ENCODE measurements around the gene CFAP54. TPM values are rescaled to one million over a fixed set of nuclear protein-coding genes. Genes with fewer than 3 reads are reported as not detected.

The CFAP54 gene
- total RNA-seq, 1 donor from 2014 or later = 0.15 TPM

DNA sequence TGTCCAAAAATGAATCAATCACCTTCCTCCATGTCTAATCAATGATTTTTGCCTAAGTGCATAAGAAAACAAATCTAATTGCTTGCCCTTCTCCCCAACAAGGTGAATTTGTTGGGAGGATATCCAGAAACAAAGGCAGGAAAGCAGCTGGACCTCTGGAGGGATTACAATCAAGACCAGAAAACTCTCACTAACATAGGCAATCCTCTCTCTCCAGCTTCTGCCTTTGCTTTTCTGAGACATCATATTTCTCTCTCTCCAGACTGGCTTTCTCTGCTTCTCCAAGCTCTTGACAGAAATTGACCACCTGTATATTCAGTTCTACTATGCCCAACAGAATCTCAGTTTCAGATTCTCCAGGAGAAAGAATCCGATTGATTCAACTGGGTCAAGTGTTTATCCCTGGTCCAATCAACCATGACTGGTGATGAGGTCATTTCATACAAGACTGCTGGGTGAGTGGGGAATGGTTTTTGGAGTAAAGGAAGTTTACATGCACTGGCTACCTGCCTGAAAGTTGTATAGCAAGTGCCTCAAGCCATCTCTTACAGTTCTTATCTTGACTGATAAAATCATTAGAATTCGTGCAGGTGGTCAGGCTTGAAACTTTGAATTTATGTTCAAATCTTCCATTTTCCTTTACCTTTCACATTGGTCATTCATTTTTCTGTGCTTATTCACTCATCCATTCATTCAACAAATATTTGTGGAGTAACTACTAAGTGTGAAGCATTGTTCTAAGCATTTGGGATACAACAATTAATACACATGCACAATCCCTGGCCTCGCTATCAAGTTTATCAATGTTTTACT is 22.2 kb upstream of the CFAP54 start:
- H3K4me1 Mint-ChIP-seq (ENCODE audit: low read depth, unreplicated experiment) = no peaks in the 10 kb centered on the region
- no peak overlapping the region for H3K27ac Mint-ChIP-seq (ENCODE audit: unreplicated experiment)
- TF ChIP-seq, protein P1, sequence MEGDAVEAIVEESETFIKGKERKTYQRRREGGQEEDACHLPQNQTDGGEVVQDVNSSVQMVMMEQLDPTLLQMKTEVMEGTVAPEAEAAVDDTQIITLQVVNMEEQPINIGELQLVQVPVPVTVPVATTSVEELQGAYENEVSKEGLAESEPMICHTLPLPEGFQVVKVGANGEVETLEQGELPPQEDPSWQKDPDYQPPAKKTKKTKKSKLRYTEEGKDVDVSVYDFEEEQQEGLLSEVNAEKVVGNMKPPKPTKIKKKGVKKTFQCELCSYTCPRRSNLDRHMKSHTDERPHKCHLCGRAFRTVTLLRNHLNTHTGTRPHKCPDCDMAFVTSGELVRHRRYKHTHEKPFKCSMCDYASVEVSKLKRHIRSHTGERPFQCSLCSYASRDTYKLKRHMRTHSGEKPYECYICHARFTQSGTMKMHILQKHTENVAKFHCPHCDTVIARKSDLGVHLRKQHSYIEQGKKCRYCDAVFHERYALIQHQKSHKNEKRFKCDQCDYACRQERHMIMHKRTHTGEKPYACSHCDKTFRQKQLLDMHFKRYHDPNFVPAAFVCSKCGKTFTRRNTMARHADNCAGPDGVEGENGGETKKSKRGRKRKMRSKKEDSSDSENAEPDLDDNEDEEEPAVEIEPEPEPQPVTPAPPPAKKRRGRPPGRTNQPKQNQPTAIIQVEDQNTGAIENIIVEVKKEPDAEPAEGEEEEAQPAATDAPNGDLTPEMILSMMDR (IDR thresholded peaks at IDR 0.05; ENCODE audit: partially characterized antibody, unreplicated experiment) = no peak
- no peak overlapping the region for H3K4me3 Mint-ChIP-seq (ENCODE audit: unreplicated experiment)
- peaks cover 3% of the 10 kb centered on the region for H3K9me3 Mint-ChIP-seq (ENCODE audit: unreplicated experiment)
- no peaks in the 10 kb centered on the region for H3K36me3 Mint-ChIP-seq (ENCODE audit: unreplicated experiment)
- H3K27me3 Mint-ChIP-seq (ENCODE audit: unreplicated experiment) = no peaks in the 10 kb centered on the region
- DNase-seq = no peak

DNA sequence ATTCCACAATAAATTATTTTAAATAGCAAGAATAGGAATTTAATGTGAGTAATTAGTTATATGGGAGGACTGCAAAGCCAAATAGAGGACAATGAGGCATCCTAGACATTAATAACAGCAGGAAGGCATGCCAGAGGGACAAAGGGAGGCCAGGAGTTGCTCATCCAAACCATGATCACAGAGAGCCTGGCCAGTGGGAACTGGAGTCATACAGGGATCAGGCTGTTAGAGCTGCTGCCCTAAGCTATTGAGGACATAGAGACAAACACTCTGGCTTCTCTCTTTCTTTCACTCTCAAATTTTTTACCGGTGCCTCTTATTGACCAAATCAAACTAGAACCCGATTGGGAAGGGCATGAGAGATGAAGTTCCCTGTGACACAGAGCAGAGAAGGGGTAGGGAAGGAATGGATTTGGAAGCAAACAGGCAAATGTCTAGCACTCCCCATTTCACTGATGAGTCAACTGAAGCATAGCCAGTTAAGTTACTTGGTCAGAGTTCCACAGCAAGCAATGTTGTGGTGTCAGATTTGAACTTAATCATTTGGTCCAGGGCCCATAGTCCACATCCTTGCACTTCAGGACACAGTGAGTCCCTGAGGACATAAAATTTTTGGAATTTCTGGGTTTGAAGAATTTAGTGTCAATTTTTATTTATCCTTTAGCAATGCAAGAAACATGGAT is 17.9 kb upstream of the CFAP54 start:
- no peak overlapping the region for H3K4me3 Mint-ChIP-seq (ENCODE audit: unreplicated experiment)
- DNase-seq = no peak
- H3K27me3 Mint-ChIP-seq (ENCODE audit: unreplicated experiment) = no peaks in the 10 kb centered on the region
- TF ChIP-seq, protein P1 (IDR thresholded peaks at IDR 0.05; ENCODE audit: partially characterized antibody, unreplicated experiment) = no peak
- peaks cover 3% of the 10 kb centered on the region for H3K9me3 Mint-ChIP-seq (ENCODE audit: unreplicated experiment)
- no peak overlapping the region for H3K27ac Mint-ChIP-seq (ENCODE audit: unreplicated experiment)
- H3K36me3 Mint-ChIP-seq (ENCODE audit: unreplicated experiment) = no peaks in the 10 kb centered on the region
- no peaks in the 10 kb centered on the region for H3K4me1 Mint-ChIP-seq (ENCODE audit: low read depth, unreplicated experiment)

DNA sequence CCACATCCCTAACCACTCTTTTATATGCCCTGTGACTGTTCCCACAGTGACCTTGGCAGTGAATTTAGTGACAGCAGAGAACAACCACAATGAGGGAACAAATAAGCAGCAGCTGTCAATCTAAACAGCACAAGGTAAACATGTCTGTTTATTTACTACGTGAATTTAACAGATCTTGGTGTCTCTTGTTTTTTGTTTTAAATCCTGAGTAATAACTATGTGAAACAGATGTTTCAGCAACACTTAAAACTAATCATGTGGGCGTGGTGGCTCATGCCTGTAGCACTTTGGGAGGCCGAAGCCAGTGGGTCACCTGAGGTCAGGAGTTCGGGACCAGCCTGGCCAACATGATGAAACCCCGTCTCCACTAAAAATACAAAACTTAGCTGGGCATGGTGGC is 17.0 kb upstream of the CFAP54 start:
- Mint-ChIP-seq H3K4me1 (ENCODE audit: low read depth, unreplicated experiment) (no peaks in the 10 kb centered on the region), H3K27me3 (ENCODE audit: unreplicated experiment) (no peaks in the 10 kb centered on the region), H3K27ac (ENCODE audit: unreplicated experiment) (no peak overlapping the region), H3K36me3 (ENCODE audit: unreplicated experiment) (no peaks in the 10 kb centered on the region), H3K9me3 (ENCODE audit: unreplicated experiment) (peaks cover 3% of the 10 kb centered on the region), H3K4me3 (ENCODE audit: unreplicated experiment) (no peak overlapping the region)
- no peak for DNase-seq
- TF ChIP-seq, protein P1 (IDR thresholded peaks at IDR 0.05; ENCODE audit: partially characterized antibody, unreplicated experiment) = no peak

DNA sequence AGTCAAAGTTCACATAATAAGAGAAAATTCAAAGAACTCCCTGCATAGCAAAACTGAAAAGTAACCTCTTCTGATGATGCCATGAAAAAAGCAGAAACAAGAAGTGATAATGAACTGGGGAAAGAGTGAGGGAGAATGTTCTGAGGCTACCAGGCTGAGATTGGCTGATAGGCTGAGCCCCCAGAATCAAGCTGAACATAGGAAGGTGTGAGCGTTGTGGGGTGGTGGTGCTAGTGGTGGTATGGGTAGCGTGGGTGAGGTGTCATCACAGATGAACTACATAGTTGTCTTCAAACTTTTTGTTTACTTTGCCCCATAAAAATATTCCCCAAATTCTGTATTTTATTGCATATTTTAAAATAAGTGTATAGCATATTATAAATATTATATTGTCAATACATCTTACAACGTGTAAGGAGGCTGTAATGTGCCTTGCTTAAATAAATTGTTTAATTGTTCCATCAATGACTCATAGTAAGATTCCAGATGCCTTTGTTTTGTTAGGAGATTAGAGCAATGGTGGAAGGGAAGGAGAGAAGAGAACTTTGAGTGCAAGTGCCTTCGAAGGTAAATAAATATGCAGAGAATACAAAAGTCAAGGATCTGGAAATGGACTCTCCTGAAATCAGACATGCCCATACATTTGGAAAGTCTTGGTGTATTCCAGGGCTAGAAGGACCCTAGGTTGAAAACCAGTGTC is 15.8 kb upstream of the CFAP54 start:
- Mint-ChIP-seq H3K36me3 (ENCODE audit: unreplicated experiment) (no peaks in the 10 kb centered on the region), H3K27me3 (ENCODE audit: unreplicated experiment) (no peaks in the 10 kb centered on the region), H3K4me1 (ENCODE audit: low read depth, unreplicated experiment) (no peaks in the 10 kb centered on the region), H3K4me3 (ENCODE audit: unreplicated experiment) (no peak overlapping the region), H3K9me3 (ENCODE audit: unreplicated experiment) (peaks cover 3% of the 10 kb centered on the region), H3K27ac (ENCODE audit: unreplicated experiment) (no peak overlapping the region)
- TF ChIP-seq, protein P1 (IDR thresholded peaks at IDR 0.05; ENCODE audit: partially characterized antibody, unreplicated experiment) = no peak
- DNase-seq = no peak

Data from glutamatergic neuron (in vitro differentiated cells).